NCI-H2107 treated with DMSO at 0.1 percent for 48 hours (cell line): ENCODE data around the gene TOB2.
A peak's percentile ranks its signal among the peaks of the same experiment; 100 is the strongest.

Source experiments
- DNase-seq: peaks from one replicate; lab custom pipeline; 2025; ENCODE audit not compliant: unreplicated experiment; lab: John Stamatoyannopoulos, UW

The TOB2 gene, protein sequence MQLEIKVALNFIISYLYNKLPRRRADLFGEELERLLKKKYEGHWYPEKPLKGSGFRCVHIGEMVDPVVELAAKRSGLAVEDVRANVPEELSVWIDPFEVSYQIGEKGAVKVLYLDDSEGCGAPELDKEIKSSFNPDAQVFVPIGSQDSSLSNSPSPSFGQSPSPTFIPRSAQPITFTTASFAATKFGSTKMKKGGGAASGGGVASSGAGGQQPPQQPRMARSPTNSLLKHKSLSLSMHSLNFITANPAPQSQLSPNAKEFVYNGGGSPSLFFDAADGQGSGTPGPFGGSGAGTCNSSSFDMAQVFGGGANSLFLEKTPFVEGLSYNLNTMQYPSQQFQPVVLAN

DNA sequence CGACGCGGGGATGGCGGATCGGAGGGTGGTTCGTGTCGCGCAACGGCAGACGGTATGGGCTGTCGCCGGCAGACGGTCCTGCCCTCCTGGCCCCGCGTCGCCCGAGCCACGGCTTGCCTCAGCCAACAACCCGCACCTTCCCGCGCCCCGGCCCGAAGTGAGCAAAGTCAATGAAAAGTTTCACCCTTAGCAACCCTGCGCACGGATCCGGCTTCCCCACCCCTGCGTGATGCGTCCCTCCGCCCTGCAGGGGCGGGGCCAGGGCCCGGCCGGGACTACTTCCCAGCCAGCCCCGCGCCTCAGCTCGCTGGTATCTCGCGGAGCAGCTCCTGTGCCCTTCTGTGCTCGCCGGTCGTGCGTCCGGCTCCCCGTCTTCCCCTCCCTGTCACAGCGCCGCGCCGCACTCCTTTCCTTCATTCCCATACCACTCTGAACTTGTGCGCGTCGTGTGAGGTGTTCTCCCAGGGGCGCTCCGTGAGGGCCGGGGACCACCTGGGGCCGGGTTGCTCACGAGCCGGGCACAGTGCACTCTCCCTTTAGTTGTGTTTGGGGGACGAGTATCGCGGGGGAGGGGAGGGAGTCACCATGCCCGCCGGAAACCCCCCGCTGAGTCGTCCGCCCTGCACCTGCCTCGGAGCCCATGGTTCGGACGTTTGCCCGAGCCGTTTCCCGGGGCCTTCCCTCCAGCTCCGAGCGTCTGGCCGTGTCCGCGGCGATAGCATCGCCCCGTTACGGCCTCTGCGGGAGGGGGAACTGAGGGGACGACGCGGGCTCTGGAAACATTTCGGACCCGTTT is at the start of gene TOB2:
Gene TOB2, minus strand, starts transcription at position 163 of the 796 bp plus-strand sequence. CDS start 9,456 bp downstream, outside the sequence.
- DNase-seq: peak; percentile 56

DNA sequence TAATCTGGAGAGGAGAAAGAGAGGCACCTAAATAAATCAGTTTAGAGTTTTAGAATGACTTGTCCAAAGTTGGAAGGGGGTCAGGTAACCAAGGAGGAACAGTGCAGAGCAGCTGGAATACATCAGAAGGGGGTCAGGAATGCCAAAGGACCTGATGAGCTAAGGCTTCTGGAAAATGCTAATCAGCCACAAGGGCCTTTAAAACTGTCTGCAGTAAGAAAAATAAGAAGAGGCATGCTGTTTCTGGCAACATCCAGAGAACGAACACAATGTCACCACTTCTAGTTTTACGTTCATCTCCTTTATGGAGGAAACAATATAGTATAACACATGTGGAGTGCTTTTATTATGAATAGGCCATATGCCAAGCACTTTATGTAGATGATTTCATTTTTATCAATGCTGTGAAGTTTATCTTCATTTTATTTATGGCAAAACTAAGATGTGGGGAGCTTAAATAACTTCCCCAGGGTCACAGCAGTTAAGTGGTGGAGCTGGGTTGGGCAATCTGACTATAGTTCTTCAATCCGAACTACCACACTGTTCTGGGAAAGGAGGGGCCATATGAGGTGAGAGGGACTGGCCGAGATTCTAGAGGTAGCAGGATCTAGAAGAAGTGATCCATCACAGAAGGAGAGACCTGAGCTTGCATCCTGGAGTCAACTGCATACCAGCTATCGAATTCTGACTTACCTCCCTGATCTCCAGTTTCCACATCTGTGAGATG is 44.9 kb upstream of the TOB2 start:
- DNase-seq: no peak

DNA sequence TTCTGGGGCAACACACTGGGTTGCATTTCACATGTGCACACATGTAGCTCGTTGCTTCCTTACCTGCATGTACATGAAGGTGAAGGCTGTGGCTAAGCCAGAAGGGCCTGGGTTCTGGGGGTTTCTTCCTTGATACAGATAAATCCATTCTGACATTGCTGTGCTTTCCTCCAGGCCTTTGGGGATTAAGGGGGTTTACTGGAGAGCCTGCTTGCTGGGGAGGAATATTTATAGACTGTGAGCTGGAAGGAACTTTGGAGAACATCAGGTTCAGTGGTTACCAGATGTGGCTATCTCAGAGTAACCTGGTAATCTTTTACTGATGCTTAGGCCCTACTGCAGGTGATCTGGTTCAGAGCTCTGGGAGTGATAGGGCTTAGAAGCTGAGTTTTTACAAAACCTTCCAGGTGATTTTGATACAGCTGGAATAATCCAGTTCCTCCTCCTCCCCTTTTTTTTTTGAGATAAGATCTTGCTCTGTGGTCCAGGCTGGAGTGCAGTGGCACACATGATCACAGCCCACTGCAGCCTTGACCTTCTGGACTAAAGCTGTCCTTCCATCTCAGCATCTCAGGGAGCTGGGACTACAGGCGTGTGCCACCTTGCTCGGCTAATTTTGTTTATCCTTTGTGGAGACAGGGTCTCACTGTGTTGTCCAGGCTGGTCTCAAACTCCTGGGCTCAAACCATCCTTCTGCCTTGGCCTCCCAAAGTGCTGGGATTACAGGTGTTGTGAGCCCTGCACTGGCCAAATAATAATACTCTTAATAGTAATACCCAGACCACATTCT is 42.2 kb upstream of the TOB2 start:
- no peak for DNase-seq

DNA sequence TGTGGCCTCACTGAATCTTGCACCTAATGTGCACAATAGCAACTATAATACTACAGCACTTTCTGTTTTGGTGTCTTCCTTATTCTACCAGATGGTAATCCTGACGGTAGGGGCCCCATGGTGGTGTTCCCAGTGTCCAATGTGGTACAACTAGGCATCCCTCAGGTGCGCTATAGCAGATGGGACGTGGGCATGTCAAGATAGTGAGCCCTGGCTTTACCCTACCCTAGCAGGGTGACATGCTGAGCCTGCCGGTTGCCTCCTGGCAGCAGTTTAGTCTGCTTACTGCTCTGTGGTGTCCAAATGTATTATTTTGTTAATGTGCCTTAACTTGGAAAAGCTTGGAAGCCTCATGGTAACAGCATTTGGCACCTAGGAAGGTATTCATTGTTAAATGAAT is 41.5 kb upstream of the TOB2 start:
- DNase-seq: no peak

DNA sequence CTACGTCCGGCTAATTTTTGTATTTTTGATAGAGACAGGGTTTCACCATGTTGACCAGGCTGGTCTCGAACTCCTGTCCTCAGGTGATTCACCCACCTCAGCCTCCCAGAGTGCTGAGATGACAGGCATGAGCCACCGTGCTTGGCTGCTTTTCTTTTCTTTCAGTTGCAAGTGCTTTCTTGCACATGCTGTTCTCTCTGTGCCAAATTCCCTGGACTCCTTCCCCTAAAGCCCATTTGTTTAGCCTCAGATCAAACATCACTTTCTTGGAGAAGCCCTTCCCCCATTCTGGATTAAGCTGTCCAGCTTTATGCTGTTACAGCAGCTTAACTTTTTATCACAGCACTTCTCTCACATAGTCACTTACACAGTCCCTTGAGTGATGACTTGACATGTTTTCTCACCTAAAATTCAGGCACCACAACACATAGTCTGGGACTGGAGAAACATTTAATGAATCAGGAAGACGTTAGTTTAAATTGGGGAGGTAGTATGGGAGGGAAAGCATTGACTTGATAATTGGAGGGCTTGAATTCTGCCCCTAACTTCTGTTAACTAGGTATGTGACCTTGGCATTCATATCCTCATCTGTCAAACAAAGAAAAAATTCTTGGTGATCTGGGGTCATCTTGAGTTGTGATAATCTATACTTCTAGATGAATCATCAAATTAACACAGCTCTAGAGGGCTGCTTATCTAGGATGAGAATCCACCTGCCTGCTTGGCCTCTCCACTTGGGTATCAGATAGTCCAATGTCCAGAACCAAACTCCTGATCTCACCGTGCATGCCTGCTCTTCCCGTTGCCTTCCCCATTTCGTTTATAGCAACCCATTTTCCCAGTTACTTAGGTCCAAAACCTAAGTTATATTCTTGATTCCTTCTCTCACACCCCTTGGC is 40.7 kb upstream of the TOB2 start:
- no peak for DNase-seq

DNA sequence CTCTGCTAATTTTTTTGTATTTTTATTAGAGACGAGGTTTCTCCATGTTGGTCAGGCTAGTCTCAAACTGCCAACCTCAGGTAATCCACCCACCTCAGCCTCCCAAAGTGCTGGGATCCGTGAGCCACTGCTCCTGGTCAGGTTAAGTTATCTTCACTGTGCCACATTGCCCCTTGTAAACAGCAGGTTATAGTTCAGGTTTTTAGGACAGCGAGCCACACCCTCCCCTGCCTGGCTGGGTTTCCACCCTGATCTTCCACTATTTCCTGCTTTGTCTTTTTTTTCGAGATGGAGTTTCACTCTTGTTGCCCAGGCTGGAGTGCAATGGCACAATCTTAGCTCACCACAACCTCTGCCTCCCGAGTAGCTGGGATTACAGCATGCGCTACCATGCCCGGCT is 38.4 kb upstream of the TOB2 start:
- no peak for DNase-seq

DNA sequence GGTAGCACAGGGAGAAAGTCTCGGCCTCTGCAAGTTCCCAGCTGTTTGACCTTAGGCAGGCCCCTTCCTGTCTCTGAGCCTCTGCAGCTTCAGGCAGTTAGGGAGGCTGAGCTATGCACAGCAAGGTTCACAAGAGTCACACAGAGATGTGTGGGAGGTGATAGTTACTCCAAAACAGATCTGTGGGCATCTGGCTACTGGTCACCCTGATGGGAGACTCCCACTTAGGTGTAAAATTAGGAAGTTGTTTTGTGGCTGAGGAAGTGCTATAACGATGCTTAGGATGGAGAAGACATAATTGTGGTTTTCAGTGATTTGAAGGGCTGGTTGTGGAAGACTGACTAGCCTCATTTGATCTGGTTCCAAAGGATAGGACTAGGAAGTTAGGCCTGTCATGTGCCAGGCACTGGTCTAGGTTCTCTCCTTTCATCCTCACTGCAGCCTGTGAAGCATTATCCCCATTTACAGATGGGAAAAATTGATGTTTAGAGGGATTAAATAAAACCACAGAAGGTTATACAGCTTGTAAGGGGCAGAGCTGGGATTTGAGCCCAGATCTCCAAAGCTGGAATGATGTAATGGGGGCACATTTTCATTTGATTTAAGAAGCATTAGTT is 35.8 kb upstream of the TOB2 start:
- no peak for DNase-seq

DNA sequence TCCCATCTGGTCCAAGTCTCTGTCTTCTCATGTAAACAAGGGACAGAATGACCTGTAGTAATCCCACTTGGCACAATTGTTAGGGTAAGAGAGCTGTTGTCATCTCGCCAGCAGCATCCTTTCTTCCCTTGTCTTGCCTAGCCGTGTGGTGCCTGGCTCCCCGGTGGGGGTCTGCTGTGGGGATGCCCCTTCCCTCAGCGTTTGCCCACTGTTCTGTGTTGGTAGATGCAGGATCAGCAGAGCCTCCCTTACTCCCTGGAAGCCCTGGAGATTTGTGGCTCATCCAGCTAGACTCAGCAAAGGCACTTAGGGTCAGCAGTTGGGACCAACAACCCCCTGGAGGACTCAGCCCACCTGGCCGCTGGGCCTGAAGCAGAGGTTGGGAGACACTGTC is 35.3 kb upstream of the TOB2 start:
- no peak for DNase-seq

DNA sequence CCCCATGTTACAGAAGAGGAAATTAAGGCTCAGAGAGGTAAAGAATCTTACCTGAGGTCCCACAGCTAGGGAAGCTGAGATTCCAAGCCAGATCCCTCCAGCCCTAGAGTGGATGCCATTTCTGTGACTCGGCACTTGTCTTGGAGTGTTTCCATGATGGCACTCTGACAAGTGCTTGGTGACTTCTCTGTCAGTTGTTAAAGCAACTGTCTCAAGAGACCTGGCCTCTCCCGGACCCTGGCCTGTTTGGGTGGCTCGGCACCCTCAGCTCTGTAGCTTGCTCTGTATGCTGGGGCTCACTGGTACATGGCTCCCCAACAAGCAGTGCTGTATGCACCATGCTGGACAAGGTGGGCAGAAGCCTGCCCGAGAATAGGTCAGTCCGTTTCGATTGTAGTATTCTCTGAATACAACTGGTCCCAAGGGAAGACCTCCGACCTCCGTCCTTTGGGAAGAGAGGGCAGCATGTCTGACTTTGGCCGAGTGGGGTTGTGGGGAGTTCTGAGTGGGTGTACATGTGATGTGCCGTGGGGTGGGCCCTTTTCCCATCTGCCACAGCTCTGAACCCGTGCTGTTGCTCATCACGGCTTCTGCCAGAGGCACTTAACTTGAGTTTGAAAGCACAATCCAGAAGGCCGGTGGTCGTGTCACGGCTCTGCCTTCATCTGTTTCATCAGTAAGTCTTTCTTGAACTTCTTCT is 34.7 kb upstream of the TOB2 start:
- no peak for DNase-seq

DNA sequence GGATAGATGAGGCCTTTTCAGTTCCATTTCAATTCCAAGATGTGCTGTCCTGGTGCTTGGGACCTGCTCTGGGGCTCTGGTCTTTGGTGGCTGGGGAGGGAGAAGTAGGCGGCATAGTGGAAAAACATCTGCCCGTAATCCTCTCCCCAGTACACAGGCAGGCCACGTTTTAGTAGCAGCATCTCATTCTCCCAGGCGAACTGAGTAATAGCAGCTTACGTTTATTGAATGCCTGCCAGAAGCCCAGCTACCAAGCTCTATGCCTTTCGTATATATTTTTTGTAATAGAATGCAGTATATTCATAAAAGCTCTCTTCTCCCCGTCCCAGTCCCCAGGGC is 33.8 kb upstream of the TOB2 start:
- DNase-seq: no peak

DNA sequence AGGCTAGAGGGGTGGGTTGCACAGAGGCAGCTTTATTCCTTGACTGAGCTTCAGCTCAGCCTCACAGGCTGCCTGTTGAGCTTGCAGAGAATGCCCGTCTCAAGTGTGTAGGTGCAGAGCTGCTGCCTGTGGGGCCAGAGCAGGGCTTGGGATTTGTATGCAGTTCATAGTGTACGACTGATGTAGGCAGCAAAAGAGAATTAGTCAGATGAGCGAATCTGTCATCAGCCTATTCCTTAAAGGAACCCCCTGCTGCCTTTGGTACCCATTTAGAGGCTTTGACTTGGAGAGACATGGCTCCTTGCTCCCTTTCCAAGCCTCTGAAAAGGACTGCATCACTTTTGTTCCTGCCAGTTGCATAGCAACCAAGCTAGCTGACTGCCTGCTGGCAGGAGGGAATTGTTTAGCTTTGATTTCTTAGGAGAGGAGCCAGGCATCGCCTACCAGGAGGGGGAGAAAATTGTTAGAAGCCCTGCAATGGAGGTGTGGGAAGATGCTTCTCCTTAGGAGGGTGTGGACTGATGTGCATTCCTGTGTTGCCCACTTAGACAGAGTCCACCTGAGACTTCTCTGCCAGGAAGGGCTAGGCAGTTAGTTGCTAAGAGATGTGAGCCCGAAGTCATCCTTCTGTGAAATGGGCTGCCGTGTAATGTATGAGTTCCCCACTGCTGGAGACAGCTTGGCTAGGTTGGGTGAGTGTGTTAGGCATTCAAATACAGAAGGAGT is 33.2 kb upstream of the TOB2 start:
- DNase-seq: no peak

DNA sequence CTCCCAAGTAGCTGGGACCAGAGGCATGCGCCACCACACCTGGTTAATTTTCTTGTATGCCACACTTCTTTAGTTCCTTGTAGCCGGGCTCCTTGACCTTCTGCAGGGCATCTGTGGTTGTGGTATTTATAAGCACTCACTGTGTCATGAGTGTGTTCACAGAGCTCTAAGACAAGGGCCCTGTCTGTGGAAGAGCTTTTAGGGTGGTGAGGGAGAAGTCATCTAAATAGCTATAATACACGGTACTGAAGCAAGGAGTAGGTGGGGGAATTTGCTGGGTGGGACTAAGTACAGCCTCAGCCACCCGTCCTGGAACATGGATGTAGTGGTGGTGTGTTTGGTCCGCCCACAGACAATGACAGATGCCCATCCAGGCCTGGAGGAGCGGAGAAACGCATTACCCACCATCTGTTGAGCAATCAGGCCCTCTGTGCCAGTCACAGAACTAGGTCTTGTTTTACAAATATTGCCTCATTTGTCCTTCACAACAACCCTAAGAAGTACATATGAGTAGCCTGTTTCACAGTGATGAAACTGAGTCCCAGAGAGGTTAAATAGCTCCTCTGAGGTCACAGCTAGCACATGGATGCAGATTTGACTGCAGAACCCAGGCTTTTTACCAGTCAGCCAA is 32.4 kb upstream of the TOB2 start:
- no peak for DNase-seq

DNA sequence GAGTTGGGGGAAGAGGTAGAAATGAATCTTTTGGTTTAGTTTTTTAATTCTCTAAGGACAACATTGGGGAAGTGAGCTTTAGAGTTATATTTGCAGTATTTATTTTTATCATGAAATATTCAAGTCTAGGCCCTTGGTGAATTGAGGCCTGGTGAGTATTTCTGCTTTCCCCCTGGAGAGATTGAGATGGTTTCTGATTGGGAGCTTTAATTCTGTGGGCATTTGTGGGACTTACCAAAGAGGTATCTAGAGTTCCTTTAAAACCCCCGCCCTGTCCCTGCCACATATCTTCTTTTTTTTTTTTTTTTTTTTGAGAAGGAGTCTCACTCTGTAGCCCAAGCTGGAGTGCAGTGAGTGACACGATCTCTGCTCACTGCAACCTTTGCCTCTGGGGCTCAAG is 31.9 kb upstream of the TOB2 start:
- DNase-seq: no peak

DNA sequence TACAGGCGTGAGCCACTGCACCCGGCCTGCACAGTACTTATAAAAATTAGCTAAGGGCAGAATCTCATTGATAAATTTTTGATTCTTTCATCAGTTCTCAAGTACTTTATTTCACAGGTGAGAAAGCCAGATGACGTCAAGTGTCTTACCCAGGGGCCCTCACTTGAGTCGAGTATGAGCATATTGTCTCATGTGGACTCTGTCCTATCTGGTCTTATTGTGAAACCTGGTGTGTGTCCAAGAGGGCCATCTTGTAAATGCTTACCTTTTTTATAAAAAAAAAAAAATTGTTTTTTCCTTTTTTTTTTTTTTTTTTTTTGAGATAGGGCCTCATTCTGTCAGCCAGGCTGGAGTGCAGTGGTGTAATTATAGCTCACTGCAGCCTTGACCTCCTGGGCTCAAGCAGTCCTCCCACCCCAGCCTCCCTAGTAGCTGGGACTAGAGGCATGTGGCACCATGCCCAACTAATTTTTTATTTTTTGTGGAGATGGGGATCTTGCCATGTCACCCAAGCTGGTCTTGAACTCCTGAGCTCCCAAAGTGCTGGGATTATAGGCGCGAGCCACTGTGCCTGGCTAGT is 28.4 kb upstream of the TOB2 start:
- no peak for DNase-seq

DNA sequence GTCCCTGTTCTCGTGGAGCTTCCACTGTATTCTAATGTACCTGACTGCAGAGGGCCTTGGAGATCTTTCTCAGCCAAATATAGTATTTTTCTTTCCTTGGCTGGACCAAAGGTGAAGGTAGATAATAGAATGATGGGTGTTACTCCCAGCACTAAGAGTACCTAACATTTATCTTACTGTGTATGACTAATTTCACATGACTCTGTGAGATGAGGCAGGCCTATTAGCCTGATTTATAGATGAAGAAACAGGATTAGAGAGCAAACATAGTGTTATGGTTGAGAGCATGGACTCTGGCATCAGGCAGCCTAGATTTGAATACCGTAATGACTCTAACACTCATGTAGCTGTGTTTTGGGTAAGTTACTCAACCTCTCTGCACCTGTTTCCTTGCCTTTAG is 25.0 kb upstream of the TOB2 start:
- DNase-seq: no peak

DNA sequence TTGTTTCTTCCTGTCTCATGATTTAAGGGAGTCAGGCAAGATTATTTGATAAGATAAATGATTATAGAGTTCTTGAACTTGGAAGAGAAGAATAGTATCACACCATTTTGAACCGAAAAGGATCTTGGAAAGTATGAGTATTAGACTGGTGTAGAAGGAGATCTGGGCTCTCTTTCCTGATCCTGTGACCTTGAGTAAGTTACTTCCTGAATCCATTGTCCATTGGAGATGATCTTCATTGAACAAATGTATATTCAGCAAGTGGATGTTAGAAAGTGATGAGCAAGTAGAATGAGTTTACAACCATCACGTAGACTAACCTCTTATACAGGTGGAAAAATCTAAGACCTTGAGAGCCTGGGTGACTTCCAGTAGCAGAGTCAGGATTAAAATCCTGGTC is 24.3 kb upstream of the TOB2 start:
- no peak for DNase-seq

DNA sequence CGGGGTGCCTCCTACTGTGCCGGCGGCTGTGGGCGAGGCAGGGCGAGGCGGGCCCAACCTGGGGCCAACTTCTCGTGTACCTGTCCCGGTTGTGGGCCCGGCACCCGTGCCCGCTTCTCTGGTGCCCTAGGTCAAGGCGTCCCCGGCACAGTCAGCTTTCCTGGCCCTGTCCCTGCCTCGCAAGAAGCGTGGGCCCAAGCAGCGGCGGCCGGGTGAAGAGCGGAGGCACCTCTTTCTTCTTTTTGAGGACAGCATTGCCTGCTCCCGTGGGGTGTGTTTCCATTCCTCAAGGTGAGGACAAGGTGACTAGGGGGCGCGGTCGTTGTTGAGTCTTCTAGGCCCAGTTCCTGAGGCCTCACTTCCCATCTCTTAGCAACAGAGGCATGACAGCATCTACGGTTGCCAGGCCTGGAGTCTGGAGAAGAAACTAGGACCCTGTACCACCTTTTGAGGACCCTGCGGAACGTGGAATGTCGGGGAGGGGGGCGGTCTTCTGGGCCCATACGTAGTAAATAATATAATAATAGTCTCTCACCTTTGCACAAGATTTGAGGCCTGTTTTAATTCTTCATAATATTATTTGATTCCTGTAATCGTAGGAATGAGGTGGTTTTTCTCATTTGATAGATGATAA is 22.7 kb upstream of the TOB2 start:
- DNase-seq: no peak
